Hepatocyte (in vitro differentiated cells): ENCODE measurements around the gene PEX11B. TPM values are rescaled to one million over a fixed set of nuclear protein-coding genes. Genes with fewer than 3 reads are reported as not detected.

Experiments used
- DNase-seq: peaks from one replicate; pipeline ENCODE4 v3.0.0-alpha.2; 2016; ENCODE audit warnings: low spot score
- H2AFZ ChIP-seq: fragments of 200-600 bp; sonication (generic); 2 replicates; pipeline ENCODE4 v1.6.0; 2016; ENCODE audit warnings: antibody characterized with exemption, mild to moderate bottlenecking
- H3K27ac ChIP-seq: fragments of 200-600 bp; sonication (generic); 2 replicates; pipeline ENCODE4 v1.5.1; 2016; ENCODE audit warnings: mild to moderate bottlenecking
- H3K27me3 ChIP-seq: fragments of 200-600 bp; sonication (generic); 2 replicates; pipeline ENCODE4 v1.6.1; 2016
- H3K36me3 ChIP-seq: fragments of 200-600 bp; sonication (generic); replicated peaks from 2 replicates; pipeline ENCODE4 v1.5.1; 2016; ENCODE audit warnings: low read depth; ENCODE audit not compliant: insufficient read depth
- H3K4me1 ChIP-seq: fragments of 200-600 bp; sonication (generic); 2 replicates; pipeline ENCODE4 v1.5.1; 2016; ENCODE audit warnings: mild to moderate bottlenecking, moderate library complexity; ENCODE audit not compliant: insufficient read depth
- H3K4me2 ChIP-seq: fragments of 200-600 bp; sonication (generic); 2 replicates; pipeline ENCODE4 v1.6.0; 2016
- H3K4me3 ChIP-seq: fragments of 200-600 bp; sonication (generic); 2 replicates; pipeline ENCODE4 v1.5.1; 2016; ENCODE audit warnings: mild to moderate bottlenecking
- H3K79me2 ChIP-seq: fragments of 200-600 bp; sonication (generic); 2 replicates; pipeline ENCODE4 v1.6.0; 2017; ENCODE audit warnings: mild to moderate bottlenecking
- H3K9me2 ChIP-seq: fragments of 200-600 bp; sonication (generic); replicated peaks from 2 replicates; pipeline ENCODE4 v1.6.0; 2017; ENCODE audit warnings: mild to moderate bottlenecking; ENCODE audit not compliant: insufficient read depth
- H3K9me3 ChIP-seq: fragments of 200-600 bp; sonication (generic); 2 replicates; pipeline ENCODE4 v1.5.1; 2016; ENCODE audit warnings: low read depth, mild to moderate bottlenecking
- H4K20me1 ChIP-seq: fragments of 200-600 bp; sonication (generic); 2 replicates; pipeline ENCODE4 v1.6.0; 2016; ENCODE audit warnings: mild to moderate bottlenecking; ENCODE audit not compliant: insufficient read depth, poor library complexity, severe bottlenecking
- CTCF ChIP-seq: fragments of 200-600 bp; sonication (generic); IDR thresholded peaks from 2 replicates; pipeline ENCODE4 v1.5.1; 2016; ENCODE audit warnings: antibody characterized with exemption, mild to moderate bottlenecking; ENCODE audit not compliant: poor library complexity
- EZH2 ChIP-seq: fragments of 200-600 bp; sonication (generic); IDR thresholded peaks from 2 replicates; pipeline ENCODE4 v1.6.1; 2016; ENCODE audit warnings: antibody characterized with exemption, mild to moderate bottlenecking, borderline replicate concordance
- EZH2phosphoT487 ChIP-seq: fragments of 200-600 bp; sonication (generic); IDR thresholded peaks from one replicate; pipeline ENCODE4 v1.6.1; 2018; ENCODE audit warnings: antibody characterized with exemption, mild to moderate bottlenecking, low read depth, moderate library complexity; ENCODE audit not compliant: unreplicated experiment, severe bottlenecking
- WGBS: methylation state at CpG from one replicate; pipeline ENCODE4 v1.1.6; 2016; ENCODE audit warnings: low lambda C conversion rate; ENCODE audit errors: missing lambda C conversion rate; 5-methylcytosine and 5-hydroxymethylcytosine counted together
- polyA plus RNA-seq: library from polyadenylated mRNA; unstranded; fragments of >200 nt; fragmentation: Nextera tagmentation; extraction: Ambion mirVana; gene quantifications from 2 replicates; pipeline ENCODE4 v1.2.1, GENCODE V29; 2016
- total RNA-seq: library from RNA; depleted of rRNA; stranded (reverse); fragments of >200 nt; gene quantifications from 2 replicates; pipeline ENCODE4 v1.2.3, GENCODE V29; 2014

PEX11B gene
- total and polyA plus RNA-seq, 2 experiments from 2014 or later: 28.1 to 30.4 TPM

- Histone ChIP-seq H3K4me3 (no peak overlapping the region), H3K27me3 (no peaks in the 10 kb centered on the region), H3K79me2 (no peaks in the 10 kb centered on the region), H3K4me2 (no peak overlapping the region), H3K36me3 (no peaks in the 10 kb centered on the region), H4K20me1 (no peaks in the 10 kb centered on the region), H3K4me1 (no peaks in the 10 kb centered on the region), H3K9me2 (no peaks in the 10 kb centered on the region), H3K27ac (no peak overlapping the region), H2AFZ (no peak overlapping the region), H3K9me3 (no peaks in the 10 kb centered on the region)
- 87% methylated on average over 5 of the region's 5 CpGs for whole genome bisulfite sequencing
- DNase-seq: no peak
- no peak for TF ChIP-seq CTCF
- no peak for TF ChIP-seq EZH2phosphoT487
- TF ChIP-seq EZH2: no peak
These were observed 19.8 kb downstream of the PEX11B start for GRCh38 chr1:145898756-145899155.

GRCh38 chr1:145897969-145898368 is 20.5 kb downstream of the PEX11B start:
- WGBS: 85% methylated on average over 1 of the region's 1 CpG
- H3K27me3 ChIP-seq: no peaks in the 10 kb centered on the region
- H3K27ac ChIP-seq: no peak overlapping the region

GRCh38 chr1:145895471-145895870 is 23.0 kb downstream of the PEX11B start:
- H3K27me3 ChIP-seq: no peaks in the 10 kb centered on the region
- no peaks in the 10 kb centered on the region for H3K36me3 ChIP-seq
- WGBS: 100% methylated on average over 1 of the region's 1 CpG
- H3K9me2 ChIP-seq: no peaks in the 10 kb centered on the region
- no peak for DNase-seq
- H2AFZ ChIP-seq: no peak overlapping the region
- no peak overlapping the region for H3K4me3 ChIP-seq
- H3K4me1 ChIP-seq: peaks cover 16% of the 10 kb centered on the region
- no peak overlapping the region for H3K4me2 ChIP-seq
- no peaks in the 10 kb centered on the region for H3K79me2 ChIP-seq
- H3K9me3 ChIP-seq: no peaks in the 10 kb centered on the region
- no peak for TF ChIP-seq EZH2
- TF ChIP-seq CTCF: no peak
- TF ChIP-seq EZH2phosphoT487: no peak
- no peaks in the 10 kb centered on the region for H4K20me1 ChIP-seq
- no peak overlapping the region for H3K27ac ChIP-seq

More at GRCh38 chr1:145897969-145898368, 20.5 kb downstream of the PEX11B start:
- Histone ChIP-seq H3K9me3 (no peaks in the 10 kb centered on the region), H3K9me2 (no peaks in the 10 kb centered on the region), H3K36me3 (no peaks in the 10 kb centered on the region), H3K79me2 (no peaks in the 10 kb centered on the region), H4K20me1 (no peaks in the 10 kb centered on the region), H3K4me2 (no peak overlapping the region), H3K4me3 (no peak overlapping the region), H3K4me1 (no peaks in the 10 kb centered on the region), H2AFZ (no peak overlapping the region)
- TF ChIP-seq CTCF: no peak
- TF ChIP-seq EZH2phosphoT487: no peak
- no peak for TF ChIP-seq EZH2
- no peak for DNase-seq
